C1 segment of cervical spinal cord (tissue), 14 donors: ENCODE measurements around the gene MOXD1.
"Not testable (repeated sequence)": the region's sequence is repeated elsewhere in the genome, so short reads cannot be mapped to it uniquely, and the experiment has no call there.

Experiments used
- DNase-seq, 14 donors: peaks; one replicate each; lab custom pipeline; 2025; lab: John Stamatoyannopoulos, UW

Gene MOXD1

DNA sequence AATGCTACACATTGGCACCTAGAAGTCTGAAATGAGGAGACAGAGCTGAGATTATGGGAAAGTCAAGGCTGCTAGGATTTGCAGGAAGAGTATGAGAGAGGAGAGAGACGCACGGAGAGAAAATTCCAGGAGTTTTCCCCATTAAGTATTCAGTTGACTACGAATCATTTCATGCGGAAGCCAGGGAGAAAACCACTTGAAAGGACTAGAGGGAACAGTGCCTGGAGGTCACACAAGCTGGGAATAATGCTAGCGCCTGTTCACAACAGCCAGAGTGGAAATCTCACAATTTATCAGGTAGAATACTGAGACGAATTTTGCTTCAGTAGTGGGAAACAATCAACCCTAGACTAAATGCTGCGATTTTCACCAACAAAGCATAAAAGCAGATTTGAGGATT is 118.6 kb downstream of the MOXD1 start:
- DNase-seq: no peak

DNA sequence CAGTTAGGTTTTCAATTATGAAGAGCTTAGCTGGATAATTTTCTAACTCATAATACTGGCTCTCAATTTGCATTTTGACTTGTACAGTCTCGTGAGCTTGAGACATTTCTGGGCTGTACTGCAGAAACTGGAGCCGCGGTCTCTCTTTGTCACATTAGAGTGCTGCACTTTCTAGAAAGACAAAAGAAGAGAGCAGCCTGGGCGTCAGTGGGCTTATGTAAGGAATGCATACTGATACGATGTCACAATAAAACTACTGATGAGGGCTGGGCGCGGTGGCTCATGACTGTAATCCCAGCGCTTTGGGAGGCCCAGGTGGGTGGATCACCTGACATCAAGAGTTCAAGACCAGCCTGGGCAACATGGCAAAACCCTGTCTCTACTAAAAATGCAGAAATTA is 120.8 kb downstream of the MOXD1 start:
- DNase-seq: no peak

DNA sequence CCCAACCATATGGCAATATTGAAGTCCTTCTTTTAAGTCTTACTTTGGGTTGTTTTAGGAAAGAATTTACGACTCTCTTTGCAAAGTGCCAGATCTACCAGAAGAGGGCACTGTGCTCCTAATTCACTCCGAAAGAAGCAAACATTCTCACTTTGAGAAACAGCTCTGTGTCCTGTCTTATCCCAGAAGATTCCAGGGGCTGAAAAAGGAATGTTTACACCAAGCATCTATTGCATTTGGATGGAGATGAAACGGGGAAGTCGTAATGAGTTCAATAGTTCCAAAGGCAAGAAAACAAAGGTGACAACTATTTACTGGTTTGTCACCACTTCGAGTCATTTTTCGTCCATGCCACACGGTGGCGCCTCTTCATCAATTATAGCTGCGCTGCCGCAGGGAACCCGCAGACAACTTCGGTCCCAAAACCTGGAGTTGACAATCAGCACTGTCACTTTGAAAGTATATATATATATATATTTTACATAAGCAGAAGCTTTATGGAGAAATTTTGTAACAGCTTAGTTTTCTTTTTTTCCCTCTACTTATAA is 121.6 kb downstream of the MOXD1 start:
- peak in 12 of 14 donors; percentile 21 to 79 (median 59) for DNase-seq

DNA sequence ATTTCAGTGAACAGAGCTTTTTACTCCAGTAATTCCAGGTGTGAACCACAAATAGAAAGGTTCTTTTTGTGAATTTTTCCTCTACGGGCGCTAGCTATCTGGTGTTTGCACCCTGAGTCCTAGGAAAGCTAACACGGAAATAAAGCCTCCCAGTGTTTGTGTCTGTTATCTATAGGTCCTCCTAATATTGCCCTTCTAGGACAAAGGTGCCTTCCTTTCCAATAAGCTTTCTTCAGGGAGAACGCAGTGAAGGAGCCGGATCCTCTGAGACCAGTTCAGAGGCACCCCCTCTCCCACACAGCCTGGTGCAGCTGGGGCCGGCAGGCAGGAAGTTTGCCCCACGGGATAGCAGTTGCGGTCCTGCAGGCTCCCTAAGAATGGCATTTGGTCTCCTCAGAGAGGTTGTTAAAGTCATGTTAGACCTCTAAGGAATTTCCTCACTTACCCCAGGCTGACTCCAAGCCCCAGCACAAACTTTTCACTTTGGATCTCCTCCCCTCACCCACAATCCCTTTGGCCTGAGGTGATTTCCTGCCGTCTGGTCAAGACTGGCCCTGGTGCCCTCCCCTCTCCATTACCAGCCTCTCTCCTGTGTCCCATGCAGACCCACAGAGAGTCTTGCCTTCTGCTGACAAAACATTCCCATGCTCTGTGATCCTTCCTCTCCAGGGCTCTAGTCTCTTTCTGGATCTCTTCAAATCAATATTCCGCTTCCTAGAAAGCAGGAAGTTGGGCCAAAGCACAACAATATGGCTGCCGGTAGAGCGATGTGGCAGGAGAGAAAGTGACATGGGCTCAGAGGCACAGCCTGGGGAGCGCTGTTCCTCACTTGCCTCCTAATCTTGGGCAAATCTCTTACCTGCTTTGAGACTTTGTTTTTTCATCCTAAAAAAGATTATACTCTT is 126.0 kb downstream of the MOXD1 start:
- DNase-seq: no peak

DNA sequence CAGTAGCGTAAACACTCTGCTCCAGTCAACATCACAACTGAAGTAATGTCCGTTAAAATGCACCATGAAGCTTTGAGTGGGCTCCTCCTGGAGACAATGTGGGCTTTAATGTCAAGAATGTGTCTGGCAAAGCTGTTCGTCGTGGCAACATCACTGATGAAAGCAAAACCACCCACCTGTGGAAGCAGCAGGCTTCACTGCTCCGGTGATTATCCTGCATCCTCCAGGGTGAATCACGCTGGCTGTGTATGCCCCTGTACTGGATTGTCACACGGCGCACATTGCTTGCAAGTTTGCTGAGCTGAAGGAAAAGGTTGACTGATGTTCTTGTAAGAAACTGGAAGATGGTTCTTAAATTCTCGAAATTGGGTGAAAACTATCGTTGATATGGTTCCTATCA is 128.5 kb downstream of the MOXD1 start:
- no peak for DNase-seq

DNA sequence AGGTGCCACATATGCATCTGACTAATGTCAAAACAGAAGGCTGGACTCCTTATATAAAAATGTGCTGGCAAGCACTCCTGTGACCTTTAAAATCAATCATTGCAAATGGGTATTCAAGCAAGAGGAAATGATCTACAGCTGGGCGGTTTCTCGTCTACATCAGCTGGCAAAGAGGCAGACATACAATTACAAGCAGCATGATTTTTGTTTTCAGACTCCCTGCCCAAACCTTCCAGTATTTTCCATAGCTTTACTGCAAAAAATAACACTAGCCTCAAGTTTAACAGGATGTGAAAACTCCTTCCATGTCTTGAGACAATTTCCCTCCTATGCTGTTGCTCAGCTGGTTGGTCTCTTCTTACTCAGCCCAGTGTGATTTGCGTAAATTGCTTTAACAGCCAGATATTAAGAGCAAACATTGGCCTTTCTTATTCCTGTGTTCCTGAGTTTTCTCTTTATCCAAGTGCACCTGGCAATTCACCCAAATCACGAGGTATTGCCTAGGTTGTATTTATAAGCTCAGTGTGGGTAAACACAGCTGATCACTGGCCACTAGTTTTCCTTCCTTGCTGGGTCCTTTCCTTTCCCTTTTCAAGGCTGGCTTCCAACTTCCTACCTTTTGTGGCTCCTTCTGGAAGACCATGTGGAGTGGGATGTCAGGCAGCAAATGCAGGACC is 130.4 kb downstream of the MOXD1 start:
- DNase-seq: no peak

DNA sequence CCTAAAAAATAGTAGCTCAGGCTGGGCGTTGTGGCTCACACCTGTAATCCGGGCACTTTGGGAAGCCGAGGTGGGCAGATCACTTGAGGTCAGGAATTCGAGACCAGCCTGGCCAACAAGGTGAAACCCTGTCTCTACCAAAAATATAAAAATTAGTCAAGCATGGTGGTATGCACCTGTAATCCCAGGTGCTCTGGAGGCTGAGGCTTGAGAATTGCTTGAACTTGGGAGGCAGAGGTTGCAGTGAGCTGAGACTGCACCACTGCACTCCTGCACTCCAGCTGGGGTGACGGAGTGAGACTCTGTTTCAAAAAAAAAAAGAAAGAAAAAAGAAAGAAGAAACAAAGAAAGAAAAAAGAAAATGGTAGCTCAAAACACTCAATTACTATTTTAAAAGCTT is 132.6 kb downstream of the MOXD1 start:
- not testable (repeated sequence) for DNase-seq

DNA sequence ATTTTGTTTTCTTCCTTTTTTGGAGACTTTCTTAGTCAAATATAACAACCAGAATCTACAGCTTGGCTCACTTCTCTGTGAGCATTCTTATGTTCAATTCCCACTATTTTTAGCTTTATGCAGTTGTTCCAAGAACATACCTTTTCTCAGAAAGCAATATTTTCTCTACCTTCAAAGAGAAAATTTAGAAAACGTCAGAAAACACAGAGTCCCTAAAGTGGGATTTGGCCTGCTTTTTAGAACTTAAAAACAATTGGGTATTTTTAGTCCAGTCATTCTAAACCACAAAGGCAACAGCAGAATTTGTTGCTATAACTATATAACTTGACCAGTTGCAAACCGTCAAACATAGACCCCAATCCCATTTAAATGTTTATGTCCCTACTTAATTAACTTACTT is 133.1 kb downstream of the MOXD1 start:
- no peak for DNase-seq

DNA sequence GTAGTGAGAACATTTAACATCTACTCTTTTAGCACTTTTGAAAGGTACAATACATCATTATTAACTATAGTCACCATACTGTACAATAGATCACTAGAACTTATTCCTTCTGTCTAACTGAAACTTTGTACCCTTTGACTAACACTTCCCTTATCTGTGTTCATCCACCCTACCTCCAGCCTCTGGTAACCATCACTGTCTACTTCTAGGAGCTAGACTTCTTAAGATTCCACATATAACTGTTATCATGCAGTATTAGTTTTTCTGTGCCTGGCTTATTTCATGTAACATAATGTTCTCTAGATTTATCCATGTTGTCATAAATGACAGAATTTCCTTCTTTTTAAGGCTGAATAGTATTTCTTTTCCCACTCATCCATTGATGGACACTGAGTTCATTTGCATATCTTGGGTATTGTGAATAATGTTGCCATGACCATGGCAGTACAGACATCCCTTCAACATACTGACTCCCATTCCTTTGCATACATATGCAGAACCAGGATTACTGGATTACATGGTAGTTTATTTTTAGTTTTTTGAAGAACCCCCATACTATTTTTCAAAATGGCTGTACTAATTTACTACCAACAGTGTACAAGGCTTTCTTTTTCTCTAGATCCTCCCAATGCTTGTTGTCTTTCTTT is 135.7 kb downstream of the MOXD1 start:
- no peak for DNase-seq

DNA sequence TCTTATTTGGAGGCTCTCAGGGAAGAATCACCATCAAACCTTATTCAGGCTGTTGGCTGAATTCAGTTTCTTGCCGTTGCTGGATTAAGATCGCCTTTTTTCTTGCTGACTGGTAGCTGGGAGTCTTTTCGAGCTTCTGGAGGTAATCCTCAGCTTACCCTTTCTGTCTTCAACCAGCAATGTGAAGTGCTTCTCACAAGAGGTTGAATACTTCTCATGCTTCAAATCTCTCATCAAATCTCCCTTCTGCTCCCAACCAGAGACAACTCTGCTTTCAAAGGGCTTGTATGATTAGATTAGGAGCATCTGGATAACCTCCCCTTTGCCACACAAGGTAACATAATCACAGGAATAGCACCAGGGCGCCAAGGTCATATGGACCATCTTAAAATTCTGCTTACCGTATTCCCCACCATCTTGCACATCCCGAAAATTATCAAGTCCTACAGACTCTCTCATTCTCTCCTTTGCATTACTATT is 137.2 kb downstream of the MOXD1 start:
- DNase-seq: no peak

DNA sequence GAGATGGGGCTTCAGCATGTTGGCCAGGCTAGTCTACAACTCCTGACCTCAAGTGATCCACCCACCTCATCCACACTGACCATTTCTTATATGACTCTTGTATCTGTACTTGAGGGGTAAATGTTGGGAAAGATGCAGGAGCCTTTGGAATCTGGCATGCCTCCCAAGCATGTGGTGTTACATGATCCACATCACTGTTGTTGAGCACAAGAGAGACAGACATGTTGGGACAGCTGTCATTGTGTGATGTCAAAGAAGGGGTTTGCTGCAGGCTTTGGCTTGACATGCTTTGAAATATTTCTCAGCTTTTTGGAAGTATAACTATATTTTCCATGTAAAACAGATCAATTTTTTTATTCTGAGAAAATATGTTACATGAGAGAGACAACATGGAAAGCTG is 139.9 kb downstream of the MOXD1 start:
- DNase-seq: no peak

DNA sequence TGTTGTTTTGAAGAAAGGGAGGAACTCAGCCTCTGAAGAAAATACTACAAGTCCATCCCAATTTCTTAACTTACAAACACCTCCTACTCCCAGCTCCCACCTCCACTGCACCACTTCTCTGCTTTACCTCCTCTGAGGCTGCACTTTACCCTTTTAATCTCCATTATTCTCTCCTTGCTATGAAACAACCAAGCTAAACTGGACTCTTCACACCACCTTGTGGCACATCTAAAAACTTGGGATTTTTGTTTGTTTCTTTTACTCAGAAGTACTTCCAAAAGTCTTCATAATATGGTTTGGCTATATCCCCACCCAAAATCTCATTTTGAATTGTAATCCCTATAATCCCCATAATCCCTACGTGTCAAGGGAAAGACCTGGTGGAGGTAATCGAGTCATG is 142.2 kb downstream of the MOXD1 start:
- no peak for DNase-seq

DNA sequence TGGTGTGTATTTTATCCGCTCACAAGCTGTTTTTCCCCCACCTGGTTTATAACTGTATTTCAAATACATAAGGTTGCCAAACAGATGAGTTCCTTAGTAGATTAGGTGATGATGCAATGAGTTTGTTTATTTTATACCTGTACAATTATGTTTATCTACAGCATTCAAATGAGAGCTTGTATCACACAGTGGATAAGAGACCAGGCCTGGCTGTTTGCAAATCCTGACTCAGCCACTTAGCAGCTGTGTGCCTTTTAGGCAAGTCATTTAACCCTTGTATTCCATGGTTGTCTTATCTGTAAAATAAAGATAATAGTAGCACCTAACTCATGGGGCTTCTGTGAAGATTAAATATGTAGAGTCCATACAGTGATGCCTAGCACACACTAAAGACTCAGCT is 143.7 kb downstream of the MOXD1 start:
- DNase-seq: no peak

DNA sequence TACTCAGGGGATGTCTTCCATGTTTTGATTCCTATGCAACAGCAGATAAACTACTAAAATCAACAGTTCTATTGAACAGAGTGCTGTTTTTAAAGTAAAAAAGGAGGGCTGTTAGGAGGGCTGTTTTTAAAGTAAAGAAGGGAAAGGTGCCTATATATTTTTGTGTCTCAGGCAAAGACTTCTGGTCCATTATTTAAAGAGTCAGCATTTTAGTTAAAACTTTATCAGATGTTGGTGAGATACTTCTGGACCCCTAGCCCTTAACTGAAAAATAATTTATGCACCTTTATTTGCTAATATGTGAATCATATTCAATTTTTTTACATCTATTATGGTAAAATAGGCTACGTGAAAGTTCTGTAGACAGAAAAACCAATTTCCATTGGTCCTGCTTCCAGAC is 144.8 kb downstream of the MOXD1 start:
- no peak for DNase-seq

DNA sequence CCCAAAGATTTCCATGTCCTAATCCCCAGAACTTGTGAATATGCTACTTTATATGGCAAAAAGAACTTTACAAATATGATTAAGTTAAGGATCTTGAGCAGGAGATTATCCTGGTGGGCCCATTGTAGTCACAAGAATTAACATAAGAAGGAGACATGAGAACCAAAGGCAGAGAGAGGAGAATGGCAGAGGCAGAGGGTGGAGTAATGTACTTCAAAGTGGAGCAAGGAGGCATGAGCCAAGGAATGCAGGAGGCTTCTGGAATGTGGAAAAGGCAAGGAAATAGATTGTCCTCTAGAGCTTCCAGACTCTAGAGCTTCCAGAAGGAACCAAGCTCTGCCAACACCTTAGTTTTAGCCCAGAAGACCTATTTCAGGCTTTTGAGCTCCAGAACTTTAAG is 147.4 kb downstream of the MOXD1 start:
- no peak for DNase-seq

DNA sequence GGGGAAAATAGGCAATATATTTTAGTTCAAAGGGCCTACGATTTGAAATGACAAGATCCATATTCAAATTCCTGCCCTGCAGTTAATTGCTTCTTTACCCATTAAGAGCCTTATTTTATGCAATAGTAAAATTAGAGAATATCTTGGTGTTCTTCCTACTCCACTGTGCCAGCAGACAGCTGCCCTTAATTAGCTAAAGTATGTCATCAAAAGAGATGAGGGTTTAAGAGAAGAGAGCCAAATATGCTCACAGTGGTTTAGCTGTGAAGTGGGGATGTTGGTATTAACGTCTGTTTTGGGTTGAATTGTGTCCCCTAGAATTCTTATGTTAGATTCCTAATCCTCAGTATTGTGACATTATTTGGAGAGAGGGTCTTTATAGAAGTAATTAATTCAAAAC is 148.1 kb downstream of the MOXD1 start:
- DNase-seq: no peak

DNA sequence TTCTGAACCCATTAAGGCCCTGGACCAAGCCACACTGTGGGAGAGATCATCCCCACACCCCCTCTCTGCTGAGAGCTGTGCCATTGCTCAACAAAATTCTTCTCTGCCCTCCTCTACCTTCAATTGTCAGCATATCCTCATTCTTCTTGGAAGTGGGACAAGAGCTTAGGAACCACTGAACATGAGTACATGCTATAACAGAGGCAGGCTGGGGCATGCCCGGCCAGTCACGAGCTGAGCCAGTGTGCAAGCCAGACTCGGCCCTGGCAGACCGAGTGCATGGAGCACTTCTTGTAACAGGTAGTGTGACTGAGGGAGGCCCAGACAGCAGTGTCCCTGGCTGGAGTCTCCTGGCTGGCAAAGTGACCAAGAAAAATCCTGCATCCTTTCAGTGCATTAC is 149.2 kb downstream of the MOXD1 start:
- DNase-seq: no peak

DNA sequence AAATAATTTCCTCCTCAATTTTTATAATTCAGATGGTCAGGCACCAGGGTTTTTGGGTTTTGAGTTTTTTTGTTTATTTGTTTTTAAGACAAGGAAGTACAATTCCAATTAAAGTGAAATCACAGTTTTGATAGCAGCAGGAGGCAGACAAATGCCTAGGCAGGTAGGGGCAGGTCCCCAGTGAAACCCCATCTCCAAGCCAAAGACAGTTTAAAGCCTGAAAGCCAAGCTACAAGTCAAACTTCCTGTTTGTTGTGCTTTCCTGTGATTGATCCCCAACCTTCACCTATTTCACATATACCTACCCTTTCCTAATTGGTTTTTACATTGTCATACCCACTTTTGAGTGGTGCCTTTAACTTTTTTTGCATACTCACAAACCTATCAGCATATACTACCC is 149.6 kb downstream of the MOXD1 start:
- no peak for DNase-seq

DNA sequence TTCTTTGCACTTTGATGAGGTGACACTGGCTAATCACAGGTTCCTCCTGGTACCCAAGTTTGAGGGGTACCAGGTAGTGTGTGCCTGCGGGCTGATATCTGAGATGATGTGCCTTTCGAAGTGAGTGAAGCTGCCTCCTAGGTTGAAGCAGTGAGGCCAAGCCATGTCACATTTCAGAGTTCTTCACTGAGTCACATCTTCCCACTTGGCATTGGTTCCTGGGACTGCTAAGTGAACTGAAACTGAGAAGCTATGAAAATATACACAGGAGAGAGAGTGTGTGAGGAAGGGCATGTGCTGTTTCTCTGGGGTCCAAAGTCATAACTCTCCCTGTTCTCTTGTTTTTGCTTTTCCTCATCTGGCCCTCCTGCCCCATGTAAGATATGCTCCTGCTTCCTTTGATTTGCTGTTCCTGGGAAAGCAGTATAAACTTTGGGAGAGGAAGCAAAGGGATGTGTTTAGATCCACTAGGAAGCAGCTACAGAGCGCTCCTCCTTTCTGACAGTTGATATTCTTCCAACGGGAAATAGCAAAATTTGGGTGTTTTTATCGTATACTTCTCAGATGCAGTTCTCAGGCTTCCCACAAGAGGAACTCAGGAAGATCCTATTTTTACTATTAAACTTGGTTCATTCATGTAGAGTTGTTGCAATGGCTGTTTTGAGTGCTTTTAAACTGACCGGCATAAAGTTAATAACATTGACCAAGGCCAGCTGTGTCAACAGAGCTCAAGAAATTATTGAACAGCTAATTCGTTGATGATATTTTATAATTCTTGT is 153.7 kb downstream of the MOXD1 start:
- DNase-seq: no peak

DNA sequence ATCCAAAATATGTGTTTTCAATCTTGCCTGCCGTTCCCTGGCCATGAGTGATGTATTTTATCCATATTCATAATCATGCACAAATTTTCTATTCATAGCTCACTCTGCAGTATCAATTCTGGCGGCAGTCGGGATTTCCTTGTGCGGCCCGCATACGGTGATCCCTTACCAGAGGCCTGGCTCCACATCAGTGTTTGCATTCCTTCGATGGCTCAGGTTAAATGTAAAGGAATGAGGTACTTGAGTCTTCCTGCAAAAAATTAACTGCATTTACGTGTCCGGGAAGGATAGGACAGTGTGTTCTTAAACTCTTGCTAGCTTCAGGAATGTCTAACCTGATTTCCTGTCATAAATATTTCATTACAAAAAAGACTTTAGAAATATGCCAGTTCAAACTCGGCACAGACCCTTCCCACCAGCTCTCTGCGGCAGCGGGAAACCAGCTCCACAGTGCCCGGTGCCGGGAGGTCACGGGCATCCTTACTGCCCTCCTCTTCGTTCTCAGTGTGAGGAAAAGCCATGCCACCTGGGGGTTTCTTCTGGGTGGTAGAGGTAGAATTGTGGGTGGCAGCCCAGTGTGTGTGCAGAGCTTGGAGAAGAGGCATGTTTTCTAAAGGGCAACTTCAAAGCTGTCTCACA is 154.5 kb downstream of the MOXD1 start:
- no peak for DNase-seq

DNA sequence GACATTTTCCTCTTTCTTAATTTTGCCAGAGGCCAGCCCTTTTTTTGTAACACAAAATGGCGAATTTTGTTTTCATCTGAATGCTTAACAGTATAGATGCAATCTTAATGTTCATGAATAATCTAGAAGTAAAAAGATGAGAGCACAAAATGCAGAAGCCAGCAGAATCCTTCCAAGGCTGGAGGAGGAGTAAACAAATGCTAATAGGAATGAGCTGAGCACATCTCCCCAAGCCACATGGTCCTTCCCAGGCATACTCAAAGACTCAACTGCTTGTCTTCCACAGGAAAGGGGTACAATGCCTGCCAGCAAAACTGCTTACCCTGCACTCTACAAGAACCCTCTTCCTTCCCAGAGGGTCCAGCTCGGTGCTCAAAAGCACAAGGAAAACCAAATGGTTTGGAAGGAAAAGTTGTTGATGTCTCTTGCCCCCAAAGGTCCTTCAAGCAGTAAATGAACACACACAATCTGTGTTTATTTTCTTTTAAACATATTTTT is 155.1 kb downstream of the MOXD1 start:
- DNase-seq: no peak
